M059J (cell line): ENCODE measurements around the gene ANKDD1B. TPM values are rescaled to one million over a fixed set of nuclear protein-coding genes. Genes with fewer than 3 reads are reported as not detected.
"Not testable (repeated sequence)": the region's sequence is repeated elsewhere in the genome, so short reads cannot be mapped to it uniquely, and the experiment has no call there.

Experiments used
- DNase-seq: peaks from one replicate; pipeline ENCODE4 v3.0.0-alpha.2; 2012; ENCODE audit warnings: low read depth
- total RNA-seq: library from RNA; depleted of rRNA; stranded (reverse); fragments of >200 nt; shearing (Covaris generic); gene quantifications from 2 replicates; pipeline ENCODE4 v1.2.3, GENCODE V29; 2014; rRNA removed

ANKDD1B gene
- total RNA-seq = 0.05 TPM in 1 of 2 replicates, not detected in the other

DNA sequence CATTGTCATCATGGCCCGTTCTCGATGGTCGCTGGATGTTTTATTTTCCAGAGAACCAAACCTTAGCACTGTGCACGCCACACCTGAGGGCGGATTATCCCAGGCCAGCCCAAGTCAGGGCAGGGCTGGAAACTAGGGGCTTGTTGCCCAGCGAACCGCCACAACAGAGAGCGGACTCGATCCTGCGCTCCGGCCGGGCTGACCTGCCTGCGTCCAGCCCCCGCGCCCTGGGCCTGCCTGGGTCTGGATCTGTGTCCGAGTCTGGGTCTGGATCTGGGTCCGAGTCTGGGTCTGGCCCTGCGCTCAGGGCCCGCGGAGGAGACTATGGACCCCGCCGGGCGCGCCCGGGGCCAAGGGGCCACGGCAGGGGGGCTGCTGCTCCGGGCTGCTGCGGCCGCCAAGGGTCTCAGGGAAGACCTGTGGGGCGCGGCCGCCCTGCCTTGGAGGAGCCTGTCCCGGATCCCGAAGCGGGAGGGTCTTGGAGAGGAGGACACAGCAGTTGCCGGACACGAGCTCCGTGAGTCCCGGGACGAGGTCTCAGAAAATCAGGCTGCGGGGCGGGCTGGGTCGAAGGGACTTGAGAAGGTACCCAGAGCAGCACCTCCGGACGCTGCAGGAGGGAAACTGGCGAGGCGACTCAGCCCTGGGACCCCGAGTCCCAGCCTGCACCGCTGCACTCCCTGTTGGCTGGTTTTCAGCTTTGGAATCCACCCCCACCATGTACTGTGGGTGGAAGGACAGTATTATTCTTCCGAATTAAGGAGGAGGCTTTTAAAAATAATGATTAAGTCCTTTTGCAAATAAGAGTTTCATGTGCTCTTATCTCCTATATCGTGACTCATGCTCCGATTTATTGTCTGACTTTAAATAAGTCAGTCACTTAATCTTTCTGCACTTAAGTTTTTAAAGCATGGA lies at the start of gene ANKDD1B:
Gene ANKDD1B, plus strand, starts transcription at position 143 of the 915 bp plus-strand sequence. Its CDS starts 182 bp downstream, at position 325.
- no peak for DNase-seq

DNA sequence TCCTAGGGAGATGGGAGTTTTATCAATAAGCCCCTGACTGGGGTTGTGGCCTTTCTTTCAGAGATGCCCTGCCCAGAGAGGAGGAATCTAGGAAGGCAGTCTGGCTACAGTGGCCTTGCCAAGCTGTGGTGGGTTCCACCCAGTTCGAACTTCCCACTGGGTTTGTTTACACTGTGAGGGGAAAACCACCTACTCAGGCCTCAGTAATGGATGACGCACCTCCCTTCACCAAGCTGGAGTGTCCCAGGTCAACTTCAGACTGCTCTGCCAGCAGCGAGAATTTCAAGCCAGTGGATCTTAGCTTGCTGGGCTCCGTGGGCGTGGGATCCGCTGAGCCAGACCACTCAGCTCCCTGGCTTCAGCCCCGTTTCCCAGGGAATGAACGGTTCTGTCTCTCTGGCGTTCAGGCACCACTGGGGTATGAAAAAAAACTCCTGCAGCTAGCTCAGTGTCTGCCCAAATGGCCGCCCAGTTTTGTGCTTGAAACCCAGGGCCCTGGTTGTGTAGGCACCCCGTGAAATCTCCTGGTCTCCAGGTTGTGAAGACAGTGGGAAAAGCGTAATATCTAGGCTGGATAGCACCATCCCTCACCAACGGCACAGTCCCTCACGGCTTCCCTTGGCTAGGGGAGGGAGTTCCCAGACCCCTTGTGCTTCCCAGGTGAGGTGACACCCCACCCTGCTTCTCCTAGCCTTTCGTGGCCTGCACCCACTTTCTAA lies 45.1 kb upstream of the ANKDD1B start:
- peak; percentile 92 for DNase-seq

DNA sequence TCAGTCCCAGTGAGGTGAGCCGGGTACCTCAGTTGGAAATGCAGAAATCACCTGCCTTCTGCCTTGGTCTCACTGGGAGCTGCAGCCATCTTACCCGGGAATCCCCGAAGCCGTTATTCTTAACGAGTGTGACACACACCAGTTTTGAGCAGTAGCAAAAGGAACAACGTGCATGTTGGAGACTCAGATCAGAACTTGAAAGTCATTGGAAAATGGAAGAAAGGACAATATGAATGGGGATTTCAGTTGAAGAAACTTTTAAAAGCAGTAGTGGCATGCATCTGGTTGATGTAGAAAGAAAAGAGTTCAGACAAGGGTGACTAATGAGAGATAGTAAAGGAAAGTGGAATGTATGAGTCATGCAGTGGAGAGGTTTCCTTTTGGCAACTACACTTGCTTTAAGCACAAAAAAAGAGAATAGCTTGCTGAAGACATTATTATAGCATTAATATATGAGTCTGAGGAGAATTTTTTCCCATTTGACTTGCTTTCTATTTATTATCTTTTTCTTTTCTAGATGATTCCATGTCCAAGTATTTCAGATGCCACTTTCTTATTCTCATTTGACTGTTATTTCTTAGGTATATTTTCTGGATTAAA lies 44.4 kb upstream of the ANKDD1B start:
- DNase-seq = peak; percentile 92

DNA sequence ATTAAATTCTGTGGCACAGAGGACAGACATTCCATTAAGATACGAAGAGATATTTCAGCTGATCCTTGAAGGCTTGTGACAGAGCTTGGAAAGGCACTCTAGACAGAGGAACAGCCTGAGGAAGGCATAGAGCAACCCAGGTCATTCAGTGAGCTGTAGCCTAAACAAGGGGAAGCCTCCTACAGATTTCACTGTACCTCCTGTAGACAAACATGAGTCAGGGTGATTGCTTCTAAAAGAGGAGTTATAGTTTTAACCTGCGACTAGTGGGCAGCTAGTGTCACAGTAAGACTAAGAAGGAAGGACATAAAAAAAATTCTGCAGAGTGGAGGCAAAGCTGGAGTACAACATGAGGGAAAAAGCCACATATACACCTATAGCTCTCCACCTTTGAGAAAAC lies 43.5 kb upstream of the ANKDD1B start:
- DNase-seq = peak; percentile 70

DNA sequence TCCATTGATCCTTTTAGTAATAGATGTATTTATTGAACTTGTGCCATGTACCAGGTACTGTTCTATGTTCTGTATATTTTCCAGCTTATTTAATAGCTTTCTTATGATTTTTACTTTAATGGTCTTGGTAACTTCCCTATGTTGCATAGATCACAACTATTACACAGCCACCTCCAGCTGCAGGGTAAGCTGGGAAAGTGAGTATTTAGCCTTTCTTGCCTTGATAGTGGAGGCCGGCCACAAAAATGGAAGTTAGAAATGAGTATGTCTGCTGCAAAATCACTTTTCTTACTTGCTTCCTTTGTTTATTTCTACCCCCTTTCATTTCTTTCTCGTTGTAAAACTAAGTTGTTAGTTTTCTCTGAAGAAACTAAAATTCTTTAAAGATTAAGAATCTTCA lies 43.1 kb upstream of the ANKDD1B start:
- DNase-seq = no peak

DNA sequence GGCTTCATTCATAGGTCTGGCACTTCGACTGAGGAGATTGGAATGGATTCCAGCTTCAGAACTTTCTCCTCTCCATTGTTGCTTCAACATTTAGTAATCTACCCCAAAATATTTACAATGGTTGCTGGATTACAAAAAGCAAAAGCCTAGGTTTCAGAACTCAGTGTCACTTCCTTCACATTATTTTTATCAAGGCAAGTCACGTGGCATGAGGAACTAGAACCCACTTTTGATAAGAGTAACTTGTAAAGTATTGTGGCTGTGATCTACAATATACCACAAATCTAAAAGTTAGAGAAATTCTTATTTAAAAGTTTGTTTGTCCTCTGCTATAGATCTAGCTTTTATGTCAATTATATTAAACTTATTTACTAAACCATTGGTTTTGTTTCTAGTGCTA lies 39.7 kb upstream of the ANKDD1B start:
- no peak for DNase-seq

DNA sequence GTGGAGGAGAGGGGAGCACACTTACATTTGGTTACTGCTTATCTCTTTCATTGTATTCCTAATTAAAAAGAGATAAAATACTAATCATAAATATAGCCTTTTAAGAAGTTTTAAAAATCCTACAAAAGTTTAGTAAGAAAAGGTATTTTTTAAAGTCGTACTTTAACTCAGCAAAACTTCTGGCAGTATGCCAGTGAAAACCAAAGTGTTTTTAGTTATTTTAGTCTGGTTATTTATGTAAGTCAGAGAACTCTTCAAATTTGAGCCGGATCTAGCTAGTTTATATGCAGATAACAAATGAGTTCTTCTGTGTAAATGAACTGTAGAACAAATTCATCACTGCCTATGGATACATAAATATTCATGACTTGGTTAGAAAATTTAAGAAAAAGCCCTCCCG lies 36.5 kb upstream of the ANKDD1B start:
- DNase-seq = no peak

DNA sequence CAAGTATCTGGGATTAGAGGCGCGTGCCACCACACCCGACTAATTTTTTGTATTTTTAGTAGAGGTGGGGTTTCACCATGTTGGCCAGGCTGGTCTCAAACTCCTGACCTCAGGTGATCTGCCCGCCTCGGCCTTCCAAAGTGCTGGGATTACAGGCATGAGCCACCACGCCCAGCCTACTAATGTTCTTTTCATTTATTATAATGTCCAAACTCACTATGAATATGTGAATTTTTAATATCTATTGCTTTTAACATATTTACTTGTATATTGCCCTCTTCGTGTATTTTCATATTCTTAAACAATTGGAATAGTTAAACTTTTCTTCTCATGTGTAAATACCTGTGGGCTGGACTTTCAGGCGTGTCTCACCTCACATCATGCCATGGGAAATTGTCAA lies 33.0 kb upstream of the ANKDD1B start:
- not testable (repeated sequence) for DNase-seq

DNA sequence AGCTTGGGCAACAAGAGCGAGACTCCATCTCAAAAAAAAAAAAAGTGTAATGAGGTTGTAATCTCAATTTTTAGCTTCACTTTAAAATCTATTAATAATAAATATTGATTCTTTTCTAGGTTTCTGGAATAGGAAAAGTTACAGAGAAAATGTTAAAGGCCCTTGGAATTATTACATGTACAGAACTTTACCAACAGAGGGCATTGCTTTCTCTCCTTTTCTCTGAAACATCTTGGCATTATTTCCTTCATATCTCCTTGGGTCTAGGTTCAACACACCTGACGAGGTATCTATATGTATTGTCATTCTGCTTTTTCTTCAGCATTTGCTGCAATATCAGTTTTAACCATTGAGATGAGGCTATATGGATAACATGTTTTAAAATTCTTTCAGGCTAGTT lies 26.6 kb upstream of the ANKDD1B start:
- DNase-seq = peak; percentile 9

DNA sequence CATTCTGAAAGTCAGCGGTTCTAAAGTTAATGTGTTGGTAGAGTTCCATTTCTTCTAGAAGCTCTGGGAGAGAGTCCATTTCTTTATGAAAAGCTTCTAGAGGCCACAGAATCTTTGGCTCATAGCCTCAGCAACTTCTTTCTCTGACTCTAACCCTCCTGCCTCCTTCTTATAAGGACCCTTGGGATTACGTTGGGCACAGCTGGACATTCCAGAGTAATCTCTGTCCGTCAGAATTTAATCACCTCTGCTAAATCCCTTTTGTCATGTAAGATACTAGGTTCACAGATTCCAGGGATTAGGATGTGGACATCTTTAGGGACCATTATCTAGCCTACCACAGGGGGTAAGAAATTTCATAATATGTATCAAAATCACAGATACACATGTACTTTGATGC lies 22.6 kb upstream of the ANKDD1B start:
- no peak for DNase-seq

DNA sequence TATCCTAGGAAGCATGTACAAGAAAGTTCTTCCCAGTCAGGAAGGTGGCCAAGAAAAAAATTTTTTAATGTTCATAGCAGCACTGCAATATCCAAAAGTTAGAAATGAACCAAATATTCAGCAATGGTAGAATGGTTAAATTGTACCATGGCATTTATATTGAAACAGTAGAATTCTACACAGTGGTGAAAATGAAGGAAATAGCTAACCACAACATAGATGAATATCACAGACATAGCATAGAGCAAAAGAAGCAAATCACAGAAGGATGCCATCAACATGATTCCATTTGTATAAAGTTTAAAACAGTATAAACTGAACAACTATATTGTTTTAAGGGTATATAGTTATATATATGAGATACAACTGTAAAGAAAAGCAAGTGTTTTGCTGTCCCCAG lies 10.7 kb upstream of the ANKDD1B start:
- no peak for DNase-seq

DNA sequence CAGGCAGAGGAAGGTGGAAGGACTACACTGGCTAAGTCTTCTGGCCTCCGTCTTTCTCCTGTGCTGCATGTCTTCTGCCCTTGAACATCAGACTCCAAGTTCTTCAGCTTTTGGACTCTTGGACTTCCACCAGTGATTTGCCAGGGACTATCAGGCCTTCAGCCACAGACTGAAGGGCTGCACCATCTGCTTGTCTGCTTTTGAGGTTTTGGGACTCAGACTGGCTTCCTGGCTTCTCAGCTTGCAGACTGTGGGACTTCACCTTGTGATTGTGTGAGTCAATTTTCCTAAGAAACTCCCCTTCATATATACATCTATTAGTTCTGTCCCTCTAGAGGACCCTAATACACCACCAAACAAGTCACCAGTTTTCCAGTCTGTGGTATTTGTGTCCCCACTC lies 9.7 kb upstream of the ANKDD1B start:
- peak; percentile 75 for DNase-seq

DNA sequence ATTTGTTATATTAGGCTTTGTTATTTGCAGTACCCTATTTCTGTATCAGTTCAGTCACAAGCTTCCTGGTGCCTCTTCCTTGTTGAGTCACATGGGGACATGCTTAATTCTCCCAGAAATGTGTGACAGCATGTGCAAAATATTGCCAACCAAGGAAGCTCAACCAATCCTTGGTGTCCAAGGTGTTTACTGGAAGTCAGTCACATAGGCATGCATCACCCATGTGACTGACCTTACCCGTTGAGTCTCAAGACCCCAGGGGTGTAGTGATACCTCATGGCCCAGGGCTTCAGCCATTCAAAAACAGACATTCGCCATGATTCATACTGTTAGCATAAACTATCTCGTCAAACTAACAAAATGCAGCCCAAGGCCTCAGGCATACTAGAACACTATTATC lies 9.3 kb upstream of the ANKDD1B start:
- peak; percentile 99 for DNase-seq

DNA sequence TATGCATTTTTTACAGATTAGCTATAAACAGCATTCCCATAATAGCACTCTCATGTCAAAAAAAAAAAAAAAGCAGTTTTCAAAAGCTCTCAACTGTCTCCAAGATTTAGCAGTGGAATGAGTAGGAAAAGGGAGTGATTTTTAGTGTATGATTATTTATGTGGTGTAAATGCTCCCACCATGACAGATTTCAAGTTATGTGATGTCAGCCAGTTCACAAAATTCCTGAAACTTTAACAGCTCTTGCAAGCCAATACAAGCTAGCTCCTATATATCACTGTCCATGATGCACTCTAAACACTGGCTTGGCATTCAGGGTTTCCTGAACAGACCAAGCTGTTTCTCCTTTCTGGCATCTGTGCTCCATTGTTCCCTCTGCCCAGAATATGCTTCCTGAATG lies 7.9 kb upstream of the ANKDD1B start:
- DNase-seq = peak; percentile 45

DNA sequence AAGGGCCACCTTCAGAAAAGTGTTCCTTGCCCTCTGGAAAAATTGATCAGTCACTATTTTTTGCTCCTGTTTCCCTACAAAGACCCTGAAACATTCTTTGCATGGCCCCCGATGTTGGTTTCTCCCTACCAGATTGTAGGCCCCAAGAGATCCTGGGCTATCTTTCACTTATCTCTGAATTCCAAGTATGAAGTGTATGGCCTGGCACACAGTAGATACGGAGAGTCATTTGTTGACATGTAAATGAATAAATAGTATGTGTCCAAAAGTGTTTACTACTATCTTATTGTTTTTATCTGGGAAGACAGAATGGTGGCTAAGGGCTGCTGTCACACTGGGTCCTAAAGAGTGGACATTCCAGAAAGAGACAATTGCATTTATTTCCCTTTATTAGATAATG lies 7.4 kb upstream of the ANKDD1B start:
- no peak for DNase-seq

DNA sequence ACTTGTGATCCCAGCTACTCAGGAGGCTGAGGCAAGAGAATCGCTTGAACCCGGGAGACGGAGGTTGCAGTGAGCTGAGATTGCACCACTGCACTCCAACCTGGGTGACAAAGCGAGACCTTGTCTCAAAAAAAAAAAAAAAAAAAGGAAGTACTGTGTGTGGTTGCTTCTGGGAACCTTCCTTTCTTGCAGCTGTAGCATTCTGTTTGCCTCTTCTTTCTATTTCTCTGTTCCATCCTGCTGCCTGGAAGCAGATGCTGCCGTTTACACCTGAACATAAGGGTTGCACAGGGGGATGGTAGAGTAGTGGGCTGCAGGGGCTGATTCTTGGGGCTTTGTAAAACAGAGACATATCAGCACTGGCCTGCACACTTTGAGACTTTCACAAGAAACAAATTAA lies 3.9 kb upstream of the ANKDD1B start:
- not testable (repeated sequence) for DNase-seq

DNA sequence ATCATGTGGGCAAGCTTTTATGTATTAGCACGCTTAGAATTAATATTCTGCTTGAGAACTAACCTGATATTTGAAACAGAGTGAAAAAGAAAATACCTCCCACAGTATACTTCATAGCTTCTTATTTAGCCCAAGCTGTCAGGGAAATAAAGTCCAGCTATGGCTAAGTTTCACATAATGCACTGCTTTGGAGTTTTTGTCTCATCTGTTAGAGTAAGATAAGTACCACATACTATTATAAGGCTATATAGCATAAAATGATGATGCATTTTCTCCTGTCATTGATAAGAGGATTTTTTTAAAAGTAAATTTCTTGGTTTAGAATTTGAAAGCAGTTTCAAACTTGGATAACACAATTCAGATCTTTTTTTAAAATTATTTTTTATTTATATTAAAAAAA lies 2.4 kb upstream of the ANKDD1B start:
- DNase-seq = no peak

DNA sequence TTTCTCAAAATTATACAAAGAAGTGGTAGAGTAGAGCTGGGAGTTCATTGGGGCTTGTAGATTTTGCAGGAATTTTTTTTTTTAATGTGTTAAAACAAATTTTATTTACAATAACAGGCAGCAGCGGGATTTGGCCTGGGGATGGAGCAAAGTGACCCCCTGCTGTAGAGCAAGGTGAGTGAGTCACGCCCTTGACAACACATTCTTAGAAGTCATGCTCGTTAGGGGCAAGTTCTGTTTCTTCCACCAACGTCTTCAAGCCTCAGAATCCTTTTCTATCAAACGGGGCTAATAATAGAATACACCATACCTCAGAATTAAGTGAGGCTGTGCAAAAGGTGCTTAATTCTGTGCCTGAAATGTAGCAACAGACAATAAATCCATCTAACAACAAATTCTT lies 1.1 kb upstream of the ANKDD1B start:
- peak; percentile 22 for DNase-seq

DNA sequence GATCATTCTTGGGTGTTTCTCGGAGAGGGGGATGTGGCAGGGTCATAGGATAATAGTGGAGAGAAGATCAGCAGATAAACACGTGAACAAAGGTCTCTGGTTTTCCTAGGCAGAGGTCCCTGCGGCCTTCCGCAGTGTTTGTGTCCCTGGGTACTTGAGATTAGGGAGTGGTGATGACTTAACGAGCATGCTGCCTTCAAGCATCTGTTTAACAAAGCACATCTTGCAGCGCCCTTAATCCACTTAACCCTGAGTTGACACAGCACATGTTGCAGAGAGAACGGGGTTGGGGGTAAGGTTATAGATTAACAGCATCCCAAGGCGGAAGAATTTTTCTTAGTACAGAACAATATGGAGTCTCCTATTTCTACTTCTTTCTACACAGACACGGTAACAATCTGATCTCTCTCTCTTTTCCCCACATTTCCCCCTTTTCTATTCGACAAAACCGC lies 368 bp upstream of the ANKDD1B start:
- not testable (repeated sequence) for DNase-seq

DNA sequence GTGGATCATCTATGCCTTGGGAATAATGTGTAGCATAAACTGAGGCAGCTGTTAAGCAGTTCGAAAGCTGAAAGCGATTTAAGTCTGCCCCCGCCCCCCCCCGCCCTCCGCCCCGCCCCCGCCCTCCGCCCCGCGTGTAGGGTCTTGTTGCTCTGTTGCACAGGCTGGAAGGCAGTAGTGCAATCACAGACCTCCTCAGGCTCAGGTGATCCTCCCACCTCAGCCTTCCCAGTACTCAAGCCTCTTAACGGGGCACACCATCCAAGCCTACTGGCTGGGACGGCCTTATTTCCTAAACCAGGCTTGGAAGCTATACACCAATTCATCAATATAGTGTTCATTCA lies 945 bp downstream of the ANKDD1B start:
- DNase-seq = no peak

DNA sequence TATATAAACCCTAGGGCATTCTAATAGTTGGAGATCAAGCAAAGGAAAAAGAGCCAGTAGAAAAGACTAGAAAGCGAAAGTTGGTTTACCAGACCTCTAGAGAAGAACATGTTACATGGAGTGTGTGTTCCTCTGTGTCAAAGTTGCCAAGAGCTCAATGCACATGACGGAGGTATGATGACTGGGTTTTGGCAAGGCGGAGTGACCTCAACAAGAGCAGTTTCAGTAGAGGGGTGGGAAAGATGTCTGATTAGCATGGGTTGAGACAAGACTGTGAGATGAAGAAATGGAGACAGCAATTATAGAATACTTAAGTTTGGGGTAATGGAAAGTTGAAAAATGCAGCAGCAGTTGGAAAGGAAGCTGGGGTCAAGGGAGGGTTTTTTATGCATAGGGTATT lies 1.6 kb downstream of the ANKDD1B start:
- no peak for DNase-seq

DNA sequence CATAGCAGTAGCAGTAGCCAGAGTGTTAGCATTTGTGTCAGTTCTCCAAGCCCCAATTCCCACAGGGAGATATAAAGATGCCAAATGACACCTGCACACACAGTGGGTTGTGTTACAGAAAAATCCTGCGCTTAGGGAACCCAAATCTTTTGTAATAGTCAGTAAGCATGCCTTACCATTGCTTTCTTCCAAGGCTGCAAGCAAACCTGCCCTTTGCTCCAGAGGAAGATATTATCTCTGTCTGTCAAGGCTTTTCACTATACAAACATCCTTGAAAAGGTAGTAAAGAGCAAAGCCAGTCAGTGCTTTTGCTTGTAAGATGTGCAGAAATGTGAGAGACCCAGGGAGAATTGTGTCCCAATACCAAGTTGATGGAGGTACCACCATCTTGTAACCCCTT lies 2.9 kb downstream of the ANKDD1B start:
- no peak for DNase-seq
